Chondrocyte (in vitro differentiated cells): ENCODE measurements around the gene PJVK. TPM values are rescaled to one million over a fixed set of nuclear protein-coding genes. Genes with fewer than 3 reads are reported as not detected.

ENCODE experiments used
- DNase-seq: peaks from one replicate; pipeline ENCODE4 v3.0.0; 2021; ENCODE audit warnings: mixed read lengths, low spot score
- H3K27ac Mint-ChIP-seq: one replicate; pipeline ENCODE4 v1.8.0; 2021; ENCODE audit warnings: mild to moderate bottlenecking, moderate library complexity, mixed read lengths; ENCODE audit not compliant: unreplicated experiment
- H3K27me3 Mint-ChIP-seq: 2 replicates; pipeline ENCODE4 v1.8.0; 2021; ENCODE audit warnings: low read depth, mixed read lengths
- H3K36me3 Mint-ChIP-seq: 2 replicates; pipeline ENCODE4 v1.8.0; 2021; ENCODE audit warnings: low read depth, mixed read lengths
- H3K4me1 Mint-ChIP-seq: 2 replicates; pipeline ENCODE4 v1.8.0; 2021; ENCODE audit warnings: low read depth, mild to moderate bottlenecking, mixed read lengths
- H3K4me3 Mint-ChIP-seq: one replicate; pipeline ENCODE4 v1.8.0; 2021; ENCODE audit warnings: mild to moderate bottlenecking, moderate library complexity, mixed read lengths; ENCODE audit not compliant: unreplicated experiment
- H3K9me3 Mint-ChIP-seq: 2 replicates; pipeline ENCODE4 v1.8.0; 2021; ENCODE audit warnings: low read depth, mixed read lengths
- CTCF ChIP-seq: fragments of 200-600 bp; sonication (generic); IDR thresholded peaks from 2 replicates; pipeline ENCODE4 v1.5.0; 2021; ENCODE audit warnings: antibody characterized with exemption, mild to moderate bottlenecking, moderate library complexity
- total RNA-seq: library from RNA; stranded (reverse); gene quantifications from 3 replicates; pipeline ENCODE4 v1.2.1, GENCODE V29; 2021

The PJVK gene
- total RNA-seq, 1 donor from 2014 or later, result 4.2 TPM

GRCh38 chr2:178478130-178478438 is 26.9 kb downstream of the PJVK start:
- Mint-ChIP-seq H3K4me1 (peaks cover 60% of the 10 kb centered on the region), H3K27me3 (no peaks in the 10 kb centered on the region), H3K4me3 (peak overlapping the region; percentile 97), H3K36me3 (no peaks in the 10 kb centered on the region), H3K9me3 (no peaks in the 10 kb centered on the region), H3K27ac (peak overlapping the region; percentile 99)
- no peak for DNase-seq
- no peak for TF ChIP-seq CTCF

- no peaks in the 10 kb centered on the region for H3K27me3 Mint-ChIP-seq
- no peaks in the 10 kb centered on the region for H3K9me3 Mint-ChIP-seq
- H3K4me1 Mint-ChIP-seq, result peaks cover 57% of the 10 kb centered on the region
- H3K36me3 Mint-ChIP-seq, result no peaks in the 10 kb centered on the region
- peak; percentile 81 for TF ChIP-seq CTCF
- DNase-seq, result no peak
- H3K27ac Mint-ChIP-seq, result peak within 1 kb of the TSS; percentile 99
- H3K4me3 Mint-ChIP-seq, result peak within 1 kb of the TSS; percentile 97
These were observed 27.5 kb downstream of the PJVK start, which contains the start of gene FKBP7 for GRCh38 chr2:178478439-178479274. FKBP7 (minus strand) TSS chr2:178478600; CDS start chr2:178478499, 101 bp downstream.

- H3K27me3 Mint-ChIP-seq, result no peaks in the 10 kb centered on the region
- peak; percentile 38 for TF ChIP-seq CTCF
- no peaks in the 10 kb centered on the region for H3K9me3 Mint-ChIP-seq
- peak overlapping the region; percentile 99 for H3K27ac Mint-ChIP-seq
- H3K4me1 Mint-ChIP-seq, result peaks cover 57% of the 10 kb centered on the region
- DNase-seq, result no peak
- no peaks in the 10 kb centered on the region for H3K36me3 Mint-ChIP-seq
- H3K4me3 Mint-ChIP-seq, result peak overlapping the region; percentile 97
These were observed 28.1 kb downstream of the PJVK start for GRCh38 chr2:178479275-178479616.

GRCh38 chr2:178479758-178480226 is 28.6 kb downstream of the PJVK start:
- Mint-ChIP-seq H3K36me3 (no peaks in the 10 kb centered on the region), H3K27ac (peak overlapping the region; percentile 99), H3K4me1 (peaks cover 61% of the 10 kb centered on the region), H3K27me3 (no peaks in the 10 kb centered on the region), H3K9me3 (no peaks in the 10 kb centered on the region), H3K4me3 (peak overlapping the region; percentile 97)
- TF ChIP-seq CTCF, result no peak
- DNase-seq, result no peak

GRCh38 chr2:178480227-178481181 is 29.3 kb downstream of the PJVK start, which contains the start of gene PLEKHA3:
PLEKHA3 (plus strand) TSS chr2:178480457; CDS start chr2:178480870, 413 bp downstream.
- no peaks in the 10 kb centered on the region for H3K27me3 Mint-ChIP-seq
- H3K4me1 Mint-ChIP-seq, result peaks cover 66% of the 10 kb centered on the region
- no peaks in the 10 kb centered on the region for H3K9me3 Mint-ChIP-seq
- no peak for TF ChIP-seq CTCF
- H3K27ac Mint-ChIP-seq, result peak within 1 kb of the TSS; percentile 99
- no peaks in the 10 kb centered on the region for H3K36me3 Mint-ChIP-seq
- DNase-seq, result peak; percentile 99
- H3K4me3 Mint-ChIP-seq, result peak within 1 kb of the TSS; percentile 97
